ENCODE measurements around the gene TP53I3. TPM values are rescaled to one million over a fixed set of nuclear protein-coding genes. Genes with fewer than 3 reads are reported as not detected.
"Not testable (repeated sequence)": the region's sequence is repeated elsewhere in the genome, so short reads cannot be mapped to it uniquely, and the experiment has no call there.

Gene TP53I3
- total RNA-seq, 1 donor from 2014 or later: 38.3 TPM

DNA sequence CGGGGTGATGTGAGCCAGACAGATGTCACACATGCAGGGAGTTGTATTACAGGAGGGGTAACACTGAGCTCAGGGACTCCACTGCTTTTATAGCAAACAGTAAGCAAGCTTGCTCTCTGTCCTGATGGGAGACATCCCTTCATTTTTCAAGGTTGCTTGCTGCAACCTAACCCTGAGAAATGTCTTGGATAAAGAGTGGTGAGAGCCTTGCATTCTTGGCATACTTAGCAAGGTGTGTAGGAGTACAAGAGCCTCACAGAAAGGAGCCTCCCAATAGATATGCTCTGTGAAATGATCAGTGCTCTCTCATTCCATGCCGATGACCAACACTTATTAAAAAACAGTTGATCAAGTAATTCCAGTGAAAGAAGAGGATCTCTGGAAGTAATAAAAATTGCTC is 30.4 kb upstream of the TP53I3 start:
- Mint-ChIP-seq H3K4me1 (no peaks in the 10 kb centered on the region), H3K27ac (ENCODE audit: unreplicated experiment) (no peak overlapping the region), H3K9me3 (no peaks in the 10 kb centered on the region)

DNA sequence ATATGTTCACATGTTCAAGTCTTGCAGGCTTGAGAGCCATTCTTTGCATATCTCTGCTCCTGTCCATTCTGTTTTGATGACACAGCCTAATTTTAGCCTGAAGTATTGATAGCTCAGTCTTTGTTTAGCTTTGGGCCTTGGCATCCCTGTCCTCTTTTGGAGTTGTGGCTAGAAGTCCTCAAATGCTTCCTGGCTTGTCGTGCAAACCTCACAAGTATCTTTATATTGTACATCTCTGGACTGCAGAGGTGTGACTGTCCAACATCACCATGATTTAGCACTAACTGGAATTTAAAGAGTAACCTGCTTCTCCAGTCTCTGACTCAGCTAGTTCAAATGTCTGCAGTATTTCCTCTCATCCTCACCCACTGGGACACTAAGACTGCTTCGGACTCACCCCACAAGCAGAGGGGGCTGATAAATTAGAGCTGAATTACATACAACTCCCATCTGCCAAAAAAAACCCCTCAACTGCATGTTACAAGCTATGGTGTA is 26.8 kb upstream of the TP53I3 start:
- no peak overlapping the region for H3K27ac Mint-ChIP-seq (ENCODE audit: unreplicated experiment)
- no peak overlapping the region for H3K4me3 Mint-ChIP-seq
- H3K4me1 Mint-ChIP-seq: no peaks in the 10 kb centered on the region

More for the DNA sequence above, 30.4 kb upstream of the TP53I3 start:
- TF ChIP-seq, protein P1, sequence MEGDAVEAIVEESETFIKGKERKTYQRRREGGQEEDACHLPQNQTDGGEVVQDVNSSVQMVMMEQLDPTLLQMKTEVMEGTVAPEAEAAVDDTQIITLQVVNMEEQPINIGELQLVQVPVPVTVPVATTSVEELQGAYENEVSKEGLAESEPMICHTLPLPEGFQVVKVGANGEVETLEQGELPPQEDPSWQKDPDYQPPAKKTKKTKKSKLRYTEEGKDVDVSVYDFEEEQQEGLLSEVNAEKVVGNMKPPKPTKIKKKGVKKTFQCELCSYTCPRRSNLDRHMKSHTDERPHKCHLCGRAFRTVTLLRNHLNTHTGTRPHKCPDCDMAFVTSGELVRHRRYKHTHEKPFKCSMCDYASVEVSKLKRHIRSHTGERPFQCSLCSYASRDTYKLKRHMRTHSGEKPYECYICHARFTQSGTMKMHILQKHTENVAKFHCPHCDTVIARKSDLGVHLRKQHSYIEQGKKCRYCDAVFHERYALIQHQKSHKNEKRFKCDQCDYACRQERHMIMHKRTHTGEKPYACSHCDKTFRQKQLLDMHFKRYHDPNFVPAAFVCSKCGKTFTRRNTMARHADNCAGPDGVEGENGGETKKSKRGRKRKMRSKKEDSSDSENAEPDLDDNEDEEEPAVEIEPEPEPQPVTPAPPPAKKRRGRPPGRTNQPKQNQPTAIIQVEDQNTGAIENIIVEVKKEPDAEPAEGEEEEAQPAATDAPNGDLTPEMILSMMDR (conservative IDR thresholded peaks at IDR 0.05): no peak
- Mint-ChIP-seq H3K4me3 (no peak overlapping the region), H3K27me3 (ENCODE audit: low read depth) (no peaks in the 10 kb centered on the region), H3K36me3 (ENCODE audit: low read depth) (peaks cover 3% of the 10 kb centered on the region)
- DNase-seq (ENCODE audit: low read depth, low spot score): no peak

DNA sequence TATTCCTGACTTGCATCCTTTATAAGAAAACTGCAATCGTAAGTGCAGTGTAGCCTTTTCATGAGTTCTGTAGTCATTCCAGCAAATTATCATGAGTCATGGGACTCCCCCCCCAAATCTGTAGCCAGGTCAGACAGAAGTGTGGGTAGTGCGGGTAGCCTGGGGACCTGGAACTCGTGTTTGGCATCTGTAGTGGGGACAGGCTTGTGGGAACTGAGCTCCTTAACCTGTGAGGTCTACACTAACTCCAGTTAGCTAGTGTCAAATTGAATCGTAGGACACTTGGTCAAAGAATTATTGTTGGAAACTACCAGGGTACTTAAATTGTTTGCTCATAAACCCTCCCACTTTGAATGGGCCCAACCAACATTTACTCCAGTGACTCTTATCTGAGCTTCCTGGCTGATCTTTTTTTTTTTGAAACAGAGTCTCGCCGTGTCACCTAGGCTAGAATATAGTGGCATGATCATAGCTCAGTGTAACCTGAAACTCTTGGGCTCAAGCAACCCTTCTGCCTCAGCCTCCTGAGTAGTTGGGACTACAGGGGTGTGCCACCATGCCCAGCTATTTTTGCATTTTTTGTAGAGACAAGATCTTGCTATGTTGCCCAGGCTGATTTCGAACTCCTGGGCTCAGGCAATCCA is 26.1 kb upstream of the TP53I3 start:
- Mint-ChIP-seq H3K4me3 (no peak overlapping the region), H3K27me3 (ENCODE audit: low read depth) (no peaks in the 10 kb centered on the region), H3K4me1 (no peaks in the 10 kb centered on the region), H3K9me3 (peaks cover 23% of the 10 kb centered on the region), H3K36me3 (ENCODE audit: low read depth) (peaks cover 23% of the 10 kb centered on the region), H3K27ac (ENCODE audit: unreplicated experiment) (no peak overlapping the region)
- TF ChIP-seq, protein P1 (conservative IDR thresholded peaks at IDR 0.05): no peak
- no peak for DNase-seq (ENCODE audit: low read depth, low spot score)

More for the DNA sequence above, 26.8 kb upstream of the TP53I3 start:
- no peaks in the 10 kb centered on the region for H3K27me3 Mint-ChIP-seq (ENCODE audit: low read depth)
- TF ChIP-seq, protein P1 (conservative IDR thresholded peaks at IDR 0.05): no peak
- peaks cover 21% of the 10 kb centered on the region for H3K36me3 Mint-ChIP-seq (ENCODE audit: low read depth)
- no peak for DNase-seq (ENCODE audit: low read depth, low spot score)
- peaks cover 20% of the 10 kb centered on the region for H3K9me3 Mint-ChIP-seq

DNA sequence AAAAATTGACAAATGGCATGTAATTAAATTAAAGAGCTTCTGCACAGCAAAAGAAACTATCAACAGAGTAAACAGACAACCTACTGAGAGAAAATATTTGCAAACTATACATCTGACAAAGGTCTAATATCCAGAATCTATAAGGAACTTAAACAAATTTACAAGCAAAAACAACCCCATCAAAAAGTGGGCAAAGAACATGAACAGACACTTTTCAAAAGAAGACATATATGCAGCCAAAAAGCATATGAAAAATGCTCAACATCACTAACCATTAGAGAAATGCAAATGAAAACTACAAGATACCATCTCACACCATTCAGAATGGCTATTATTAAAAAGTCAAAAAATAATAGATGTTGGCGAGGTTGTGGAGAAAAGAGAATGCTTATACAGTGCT is 24.8 kb upstream of the TP53I3 start:
- Mint-ChIP-seq H3K36me3 (ENCODE audit: low read depth) (peaks cover 27% of the 10 kb centered on the region), H3K9me3 (peaks cover 27% of the 10 kb centered on the region)
- not testable (repeated sequence) for H3K4me1 Mint-ChIP-seq; H3K27me3 Mint-ChIP-seq (ENCODE audit: low read depth); DNase-seq (ENCODE audit: low read depth, low spot score); H3K27ac Mint-ChIP-seq (ENCODE audit: unreplicated experiment); H3K4me3 Mint-ChIP-seq

DNA sequence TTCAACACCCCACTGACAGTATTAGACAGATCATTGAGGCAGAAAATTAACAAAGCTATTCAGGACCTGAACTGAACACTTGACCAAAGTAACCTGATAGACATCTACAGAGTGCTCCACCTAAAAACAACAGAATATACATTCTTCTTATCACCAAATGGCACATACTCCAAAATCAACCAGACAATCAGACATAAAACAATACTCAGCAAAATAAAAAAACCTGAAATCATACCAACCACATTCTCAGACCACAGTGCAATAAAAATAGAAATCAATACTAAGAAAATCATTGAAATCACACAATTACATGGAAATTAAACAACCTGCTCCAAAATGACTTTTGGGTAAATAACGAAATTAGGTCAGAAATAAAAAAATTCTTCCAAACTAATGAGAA is 22.7 kb upstream of the TP53I3 start:
- no peaks in the 10 kb centered on the region for H3K4me1 Mint-ChIP-seq
- no peak for DNase-seq (ENCODE audit: low read depth, low spot score)
- H3K9me3 Mint-ChIP-seq: peaks cover 27% of the 10 kb centered on the region
- H3K27ac Mint-ChIP-seq (ENCODE audit: unreplicated experiment): no peak overlapping the region
- no peak overlapping the region for H3K4me3 Mint-ChIP-seq
- peaks cover 36% of the 10 kb centered on the region for H3K36me3 Mint-ChIP-seq (ENCODE audit: low read depth)
- no peaks in the 10 kb centered on the region for H3K27me3 Mint-ChIP-seq (ENCODE audit: low read depth)
- TF ChIP-seq, protein P1 (conservative IDR thresholded peaks at IDR 0.05): no peak

DNA sequence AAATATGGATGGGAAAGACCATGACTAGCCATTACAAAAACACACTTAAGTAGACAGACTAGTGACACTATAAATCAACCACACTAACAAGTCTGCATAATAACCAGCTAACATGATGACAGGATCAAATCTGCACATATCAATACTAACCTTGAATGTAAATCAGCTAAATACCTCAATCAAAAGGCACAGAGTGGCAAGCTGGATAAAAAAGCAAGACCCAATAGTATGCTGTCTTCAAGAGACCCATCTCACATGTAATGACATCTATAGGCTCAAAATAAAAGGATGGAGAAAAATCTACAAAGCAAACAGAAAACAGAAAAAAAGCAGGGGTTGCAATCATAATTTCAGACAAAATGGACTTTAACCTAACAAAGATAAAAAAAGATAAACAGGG is 22.2 kb upstream of the TP53I3 start:
- Mint-ChIP-seq H3K27me3 (ENCODE audit: low read depth) (no peaks in the 10 kb centered on the region), H3K4me3 (no peak overlapping the region), H3K36me3 (ENCODE audit: low read depth) (peaks cover 39% of the 10 kb centered on the region), H3K27ac (ENCODE audit: unreplicated experiment) (no peak overlapping the region), H3K4me1 (no peaks in the 10 kb centered on the region), H3K9me3 (peaks cover 27% of the 10 kb centered on the region)
- TF ChIP-seq, protein P1 (conservative IDR thresholded peaks at IDR 0.05): no peak
- no peak for DNase-seq (ENCODE audit: low read depth, low spot score)

Measured in neural crest cell (in vitro differentiated cells).